Measurements from ENCODE around the gene SLC18A2.

GRCh38 chr10:117259279-117259678 lies 18.4 kb downstream of the SLC18A2 start:
- no peak for TF ChIP-seq ZNF274 (IDR thresholded peaks at IDR 0.05; ENCODE audit: low read depth, low read length)
- TF ChIP-seq YY1 (IDR thresholded peaks at IDR 0.05; ENCODE audit: insufficient read depth, insufficient read length): no peak
- no peak for TF ChIP-seq SUZ12 (IDR thresholded peaks at IDR 0.05; ENCODE audit: extremely low read depth, insufficient read depth, insufficient read length)
